HL-60/S4 treated with retinoic acid at 250 ng/mL for 4 days and 3 days (cell line): Measurements from ENCODE around the gene ABLIM2.

Source experiments
- in situ Hi-C: fragments of 300-500 bp; cut with MboI; formaldehyde crosslinking; loops from 2 replicates; pipeline ENCODE4 v1.7.0; 2022; ENCODE audit warnings: low sequenced_read_pairs

Gene ABLIM2

DNA sequence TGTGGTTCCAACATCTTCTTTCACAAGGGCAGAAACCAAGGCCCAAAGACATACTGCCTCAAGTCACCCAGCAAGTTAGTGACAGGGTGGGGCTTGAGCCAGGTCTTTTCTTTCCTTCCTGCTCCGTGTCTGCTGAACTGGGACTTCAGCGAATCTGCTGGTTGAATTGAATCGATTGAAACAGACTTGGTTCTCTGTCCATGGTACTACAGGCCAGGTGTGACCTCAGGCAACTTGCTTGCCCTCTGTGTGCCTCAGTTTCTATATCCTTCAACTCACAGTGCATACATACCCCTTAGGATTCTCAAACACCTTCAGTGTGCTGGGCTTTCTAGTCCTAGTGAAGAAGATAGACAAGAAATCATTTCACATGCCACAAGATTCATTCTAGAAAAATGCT, 2.0 kb upstream of the ABLIM2 start:
- in situ Hi-C loops = no loop called here

DNA sequence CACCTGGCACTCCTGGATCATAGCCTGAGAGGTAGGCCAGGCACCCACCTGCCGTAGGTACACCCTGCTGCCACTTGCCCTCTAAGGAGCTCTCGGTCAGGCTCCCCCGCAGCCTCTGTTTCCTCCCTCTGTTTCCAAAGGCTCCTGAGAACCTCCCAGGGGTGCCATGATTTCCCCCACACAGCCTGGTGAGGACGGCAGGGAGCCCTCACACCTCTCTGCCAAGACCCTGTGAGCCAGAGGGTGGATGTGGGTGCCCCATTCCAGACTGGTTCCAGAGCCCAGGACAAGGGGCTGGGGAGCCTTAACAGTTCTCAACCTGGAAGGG, 1.6 kb upstream of the ABLIM2 start:
- in situ Hi-C loops = no loop called here

DNA sequence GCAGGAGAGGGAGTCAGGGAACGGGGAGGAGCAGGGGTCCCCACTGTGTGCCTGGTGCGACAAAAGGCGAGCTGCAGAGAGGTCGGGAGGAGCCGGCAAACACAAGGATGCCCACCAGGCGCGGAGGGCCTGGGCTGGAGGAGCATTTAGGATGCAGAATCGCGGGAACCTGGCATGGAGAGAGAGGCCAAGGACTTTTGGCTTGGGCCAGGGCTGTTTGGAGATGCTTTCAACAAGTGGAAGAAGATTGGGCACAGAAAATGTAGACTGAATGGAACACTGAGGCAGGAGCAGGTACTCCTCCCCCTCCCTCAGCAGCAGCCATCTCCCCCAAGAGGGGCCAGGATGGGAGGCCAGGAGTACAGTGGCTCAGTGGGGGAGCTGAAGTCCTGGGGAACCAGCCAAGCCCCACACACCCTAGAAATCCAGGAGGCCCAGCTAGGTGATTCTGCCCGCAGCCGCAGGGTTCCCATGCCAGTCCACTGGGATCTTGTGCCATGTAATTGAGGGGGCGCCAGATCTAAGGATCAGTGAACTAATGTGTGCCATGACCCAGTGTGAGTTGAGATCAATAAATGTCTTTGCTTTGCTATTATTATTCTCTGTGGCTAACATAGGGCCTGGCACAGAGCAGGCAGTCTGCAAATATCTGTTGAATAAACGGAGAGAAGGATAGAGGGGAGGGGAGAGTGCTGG, 1.1 kb upstream of the ABLIM2 start:
- in situ Hi-C loops = no loop called here

DNA sequence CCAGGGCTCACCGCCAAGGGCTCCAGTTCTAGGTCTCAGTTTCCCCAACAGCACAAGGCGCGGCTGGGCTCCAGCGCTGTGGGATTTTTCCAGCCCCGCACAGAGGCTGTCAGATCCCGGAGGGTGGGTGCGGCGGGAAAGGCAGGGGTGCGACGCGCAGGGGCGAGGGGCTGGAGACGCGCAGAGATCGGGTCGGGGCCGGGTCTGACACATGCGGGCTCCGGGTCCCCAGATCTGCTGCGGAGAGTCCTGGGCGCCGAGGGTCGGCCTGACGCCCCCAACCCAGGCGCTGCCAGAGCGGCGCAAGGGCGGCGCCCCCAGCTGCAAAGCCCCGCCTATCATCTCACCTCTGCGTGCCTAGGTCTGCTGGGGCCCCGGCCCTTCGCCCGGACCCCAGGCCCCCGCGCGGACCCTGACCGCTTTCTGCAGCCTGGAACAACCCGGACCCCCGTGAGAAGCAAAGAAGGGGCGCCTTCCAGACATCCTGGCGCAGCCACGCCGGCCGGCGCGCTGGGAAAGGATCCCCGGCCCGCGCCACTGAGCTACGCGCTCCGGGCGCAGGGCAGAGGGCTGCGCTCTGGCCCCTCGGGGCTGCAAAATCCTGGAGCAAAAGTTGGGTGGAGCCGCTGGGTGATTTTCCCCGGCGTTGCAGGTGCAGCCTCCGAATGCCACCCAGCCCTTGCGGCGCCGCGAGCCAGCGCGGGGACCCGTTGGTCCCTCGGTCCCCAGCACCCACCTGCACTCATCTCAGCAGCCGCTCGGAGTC, 486 bp downstream of the ABLIM2 start:
- in situ Hi-C loops = no loop called here

DNA sequence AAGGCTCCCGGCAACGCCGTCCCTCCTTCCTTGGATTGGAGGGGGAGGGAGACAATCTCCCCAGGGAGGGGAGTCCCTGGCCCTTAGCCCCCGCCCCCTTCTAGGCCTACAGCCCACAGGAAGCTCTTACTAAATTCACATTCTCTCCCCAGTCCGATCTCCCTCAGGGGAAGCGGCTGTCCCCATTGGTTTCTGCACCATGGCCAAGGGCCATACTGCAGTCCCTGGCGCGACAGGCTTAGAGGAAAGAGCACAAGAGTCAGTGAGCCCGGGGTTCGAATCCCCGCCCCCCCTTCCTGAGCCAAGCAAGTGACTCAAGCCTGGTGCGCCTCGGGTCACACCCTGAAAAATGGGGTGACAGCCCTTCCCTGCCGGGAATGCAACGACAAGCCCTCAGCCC, 1.1 kb downstream of the ABLIM2 start:
- in situ Hi-C loops = no loop called here

DNA sequence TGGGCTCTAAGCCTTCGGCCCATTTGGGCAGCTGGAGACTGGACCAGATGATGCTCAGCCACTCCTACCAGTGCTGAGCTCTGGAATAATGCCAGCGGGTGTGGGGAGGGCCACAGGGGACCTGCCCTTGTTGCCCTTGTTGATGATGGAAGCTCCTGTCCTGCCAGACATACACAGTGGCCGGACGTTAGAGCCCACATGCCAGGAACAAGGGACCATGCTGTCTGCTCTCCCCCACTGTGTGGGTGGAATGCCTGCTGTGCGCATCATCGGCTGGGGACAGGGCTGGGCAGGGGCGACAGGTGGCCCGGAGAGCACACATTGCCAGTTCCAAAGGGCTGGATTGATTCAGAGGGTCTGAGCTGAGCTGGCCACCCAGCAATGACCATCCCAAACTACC, 2.0 kb downstream of the ABLIM2 start:
- in situ Hi-C loops = no loop called here

DNA sequence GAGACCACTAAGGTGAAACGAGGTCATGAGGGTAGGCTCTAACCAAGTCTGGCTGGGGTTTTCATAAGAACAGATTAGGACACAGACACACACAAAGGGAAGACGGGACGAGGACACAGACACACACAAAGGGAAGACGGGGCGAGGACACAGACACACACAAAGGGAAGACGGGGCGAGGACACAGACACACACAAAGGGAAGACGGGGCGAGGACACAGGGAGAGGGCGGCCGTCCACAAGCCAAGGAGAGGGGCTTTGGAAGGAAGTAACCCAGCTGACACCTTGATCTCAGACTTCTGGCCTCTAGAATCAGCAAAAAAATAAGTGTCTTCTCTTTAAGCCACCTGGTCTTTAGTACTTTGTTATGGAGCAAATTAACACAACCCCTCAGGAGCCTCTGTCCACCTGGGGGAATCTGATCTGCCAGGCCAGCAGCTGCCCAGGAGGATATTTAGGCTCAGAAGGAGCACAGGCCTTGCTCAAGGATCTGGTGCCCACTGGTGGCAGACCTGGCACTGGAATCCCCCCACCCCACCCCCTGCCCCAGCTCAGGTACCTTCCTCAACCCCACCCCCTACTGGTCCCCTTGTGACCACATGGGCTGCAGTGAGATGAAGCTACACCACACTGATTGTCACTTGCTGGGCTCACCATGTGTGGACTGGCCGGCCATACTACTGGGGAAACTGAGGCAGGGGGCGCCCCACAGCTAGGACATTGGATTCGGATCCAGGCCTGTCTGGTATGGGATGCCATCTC, 2.8 kb downstream of the ABLIM2 start:
- in situ Hi-C loops = no loop called here

DNA sequence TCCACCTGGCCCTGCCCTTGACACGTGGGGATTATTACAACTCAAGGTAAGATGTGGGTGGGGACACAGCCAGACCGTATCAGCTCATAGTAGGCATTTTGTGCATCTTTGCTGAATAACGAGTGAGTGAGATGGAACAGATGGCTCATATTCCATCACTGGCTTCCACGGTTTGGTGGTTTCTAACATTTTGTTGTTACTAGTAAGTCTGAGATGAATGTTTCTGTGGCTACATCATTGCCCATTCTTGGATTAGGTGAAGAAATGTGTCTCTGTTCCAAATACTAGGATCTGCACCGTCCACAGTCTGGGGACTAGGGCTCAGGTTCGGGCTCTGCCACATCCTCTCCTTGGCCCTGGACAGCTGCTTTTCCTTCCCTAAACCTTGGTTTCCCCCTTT, 3.6 kb downstream of the ABLIM2 start:
- in situ Hi-C loops = no loop called here

DNA sequence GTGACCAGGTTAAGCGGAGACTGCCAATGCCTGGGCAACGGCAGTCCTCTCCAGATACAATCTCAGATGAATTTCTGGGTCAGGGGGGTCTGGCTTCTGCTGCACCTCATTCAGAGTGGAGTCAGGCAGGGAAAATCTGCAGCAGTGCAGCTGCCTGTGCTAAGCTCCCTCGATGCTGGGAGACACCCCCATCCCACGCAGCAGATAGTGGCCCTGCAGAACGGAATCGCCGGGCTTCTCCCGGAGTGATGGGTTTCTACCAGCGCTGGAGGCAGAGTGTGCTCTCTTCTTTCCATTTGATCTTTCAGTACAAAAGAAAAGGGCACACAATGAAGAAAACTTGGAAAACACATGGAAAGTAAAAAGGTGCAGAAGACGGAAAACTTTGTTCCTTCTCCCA, 5.2 kb downstream of the ABLIM2 start:
- in situ Hi-C loops = no loop called here

DNA sequence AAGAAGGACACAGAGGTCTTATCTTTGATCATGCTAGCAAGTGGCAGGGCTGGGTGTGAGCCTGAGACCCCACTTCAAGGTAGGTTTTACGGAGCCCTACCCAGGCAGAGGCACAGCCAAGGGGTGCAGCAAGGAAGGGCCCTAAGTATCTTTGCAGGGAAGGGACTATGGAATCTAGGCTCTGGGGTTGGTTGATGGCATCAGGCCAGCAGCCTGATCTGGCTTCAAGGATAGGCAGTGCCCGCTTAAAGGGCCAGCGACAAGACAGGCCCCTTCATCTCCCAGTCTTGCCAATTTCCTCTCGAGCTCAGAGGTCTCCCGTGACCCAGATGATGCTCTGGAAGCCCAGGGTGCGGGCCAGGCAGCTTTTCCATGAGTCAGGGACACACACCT, 5.8 kb downstream of the ABLIM2 start:
- in situ Hi-C loops = no loop called here

DNA sequence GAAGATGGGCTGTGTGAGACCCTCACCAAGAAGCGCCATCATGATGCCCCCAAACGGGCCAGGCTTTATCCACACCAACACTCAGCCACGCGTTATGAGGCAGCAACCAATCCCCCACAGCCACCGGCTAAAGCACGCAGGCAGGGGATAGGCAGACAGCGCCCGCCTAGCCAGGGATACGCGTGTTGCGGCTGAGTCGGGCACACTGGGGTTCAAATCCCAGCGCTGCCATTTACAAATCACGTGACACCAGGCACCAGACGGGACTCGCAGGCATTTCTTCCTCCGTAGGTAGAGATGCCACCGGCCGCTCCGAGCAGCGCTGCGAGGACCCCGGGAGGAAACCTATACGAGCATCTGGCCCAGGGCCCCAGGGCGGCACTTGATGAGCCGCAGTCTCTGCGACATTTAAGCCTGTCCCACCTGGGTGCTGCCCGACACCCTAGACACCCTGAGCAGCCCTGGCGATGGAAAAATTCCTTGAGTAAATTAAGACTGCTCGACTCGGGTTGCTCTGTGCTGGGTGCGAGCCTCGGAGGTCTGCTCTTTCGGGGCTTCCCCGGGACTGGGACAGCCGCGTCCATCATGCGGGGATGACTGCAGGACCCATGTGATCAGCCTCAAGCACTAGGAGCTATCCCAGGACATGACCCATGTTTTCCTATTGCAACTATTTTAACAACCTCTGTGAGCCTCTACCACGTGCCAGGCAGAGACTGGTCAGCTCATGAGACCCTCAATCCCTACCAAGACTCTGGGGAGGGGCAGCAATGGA, 6.3 kb downstream of the ABLIM2 start:
- in situ Hi-C loops = no loop called here

DNA sequence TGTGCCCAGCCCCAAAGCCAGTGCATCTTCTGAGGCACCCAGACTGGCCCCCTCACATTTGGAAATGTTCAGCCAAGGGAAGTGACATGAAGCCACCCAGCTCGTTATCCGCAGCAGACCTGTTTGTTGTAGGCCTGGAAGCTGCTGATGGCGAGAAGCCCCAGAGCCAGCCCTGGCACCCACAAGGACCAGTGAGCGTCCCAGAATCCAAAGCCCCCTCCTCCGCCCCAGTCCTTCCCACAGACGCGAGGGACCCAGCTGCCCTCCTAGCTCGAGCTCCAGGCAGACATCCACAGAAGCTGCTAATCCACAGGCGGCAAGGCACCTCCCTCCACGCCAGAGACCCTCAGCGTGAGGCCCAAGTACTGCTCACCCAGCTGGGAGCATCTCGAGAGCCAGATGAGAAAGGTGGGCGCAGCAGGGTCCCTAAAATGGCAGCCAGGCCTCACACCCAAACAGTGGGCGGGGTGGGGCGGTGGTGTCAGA, 7.4 kb downstream of the ABLIM2 start:
- in situ Hi-C loops = no loop called here

DNA sequence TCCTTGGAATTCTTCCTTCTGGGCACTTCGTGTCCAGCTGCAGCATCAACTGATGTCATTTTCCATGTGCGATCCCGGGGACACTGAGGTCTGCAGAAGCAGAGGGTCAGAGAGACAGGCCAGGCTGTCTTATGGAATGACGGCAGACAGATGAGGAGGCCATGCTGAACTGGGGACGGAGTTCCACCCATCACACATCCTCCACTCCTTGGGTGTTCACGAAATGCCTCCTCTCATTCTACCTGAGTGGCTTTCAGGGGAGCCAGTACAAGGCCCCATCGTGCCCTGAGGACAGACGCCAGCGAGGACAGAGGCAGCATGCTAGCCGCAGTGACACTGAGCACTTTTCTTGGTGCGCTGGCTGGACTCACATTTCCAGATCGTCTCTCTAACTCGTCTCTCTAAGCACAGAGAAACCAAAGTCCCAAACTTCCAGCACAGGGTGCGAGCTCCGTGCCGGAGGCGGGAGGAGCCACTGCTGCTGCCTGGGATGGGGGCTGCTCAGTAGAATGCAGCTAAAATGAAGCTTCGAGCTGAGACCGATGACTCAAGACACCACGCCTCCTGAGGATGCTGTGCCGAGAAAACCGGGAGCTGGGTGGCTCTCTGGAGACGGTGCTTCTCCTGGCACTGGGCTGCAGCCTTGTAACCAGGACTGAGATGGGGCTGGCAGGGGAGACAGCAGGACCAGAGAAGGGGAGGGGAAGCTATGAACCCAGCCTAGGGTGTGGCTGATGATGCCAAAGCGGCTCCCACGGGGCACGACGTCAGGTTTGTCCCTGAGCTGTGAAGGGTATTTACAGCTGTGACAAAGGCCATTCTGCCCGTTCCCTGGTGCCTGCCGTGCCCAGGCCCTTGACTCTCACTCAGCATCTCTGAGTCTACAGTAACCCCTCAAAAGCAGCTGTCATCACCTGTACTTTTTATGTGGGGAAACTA, 8.2 kb downstream of the ABLIM2 start:
- in situ Hi-C loops = no loop called here

DNA sequence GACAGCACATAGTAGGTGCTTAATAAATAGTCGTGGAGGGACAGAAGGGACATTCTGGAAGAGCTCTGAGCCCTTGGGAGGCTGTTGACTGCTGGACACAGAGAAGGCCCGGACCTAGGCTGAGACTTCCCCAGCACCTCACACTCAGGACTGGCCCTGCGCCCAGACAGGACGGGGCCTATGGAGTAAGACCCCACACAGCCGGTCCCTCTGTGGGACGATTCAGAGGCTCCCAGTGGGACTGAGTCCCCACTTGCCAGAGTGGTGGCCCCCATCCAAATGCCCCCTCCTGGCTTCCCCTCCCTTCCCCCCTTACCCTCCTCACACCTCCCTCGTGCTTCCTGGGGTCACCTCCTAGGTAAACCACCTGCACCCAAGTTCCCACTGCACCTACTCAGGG, 8.9 kb downstream of the ABLIM2 start:
- in situ Hi-C loops = no loop called here

DNA sequence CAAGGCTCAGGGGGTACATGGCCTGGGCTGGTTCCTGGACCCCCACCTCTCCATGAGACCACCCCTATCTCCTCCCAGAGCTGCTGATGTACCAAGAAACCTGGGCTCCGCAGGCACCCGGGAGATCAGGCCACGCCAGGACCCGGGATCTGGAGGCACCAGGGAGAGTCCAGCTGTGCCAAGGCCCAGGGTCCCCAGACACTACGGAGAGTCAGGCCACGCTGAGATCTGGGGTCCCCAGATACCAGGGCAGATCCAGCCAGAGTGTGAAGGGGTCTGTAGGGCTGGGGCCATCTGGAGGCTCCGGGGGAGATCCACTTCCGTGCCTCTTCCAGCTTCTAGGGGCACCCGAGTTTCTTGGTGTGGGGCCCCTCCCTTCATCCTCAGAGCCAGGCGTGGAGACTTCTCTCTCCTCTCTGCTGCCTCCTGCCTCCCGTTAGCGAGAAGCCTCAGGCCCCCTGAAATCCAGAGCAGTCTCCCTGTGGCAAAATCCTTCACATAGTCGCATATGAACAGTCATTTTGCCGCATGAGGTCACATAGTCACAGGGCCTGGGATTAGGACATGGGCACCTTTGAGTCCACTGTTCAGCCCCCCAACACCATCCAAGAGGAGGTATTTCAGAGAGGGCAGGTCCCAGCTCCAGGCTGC, 9.7 kb downstream of the ABLIM2 start:
- in situ Hi-C loops = no loop called here

DNA sequence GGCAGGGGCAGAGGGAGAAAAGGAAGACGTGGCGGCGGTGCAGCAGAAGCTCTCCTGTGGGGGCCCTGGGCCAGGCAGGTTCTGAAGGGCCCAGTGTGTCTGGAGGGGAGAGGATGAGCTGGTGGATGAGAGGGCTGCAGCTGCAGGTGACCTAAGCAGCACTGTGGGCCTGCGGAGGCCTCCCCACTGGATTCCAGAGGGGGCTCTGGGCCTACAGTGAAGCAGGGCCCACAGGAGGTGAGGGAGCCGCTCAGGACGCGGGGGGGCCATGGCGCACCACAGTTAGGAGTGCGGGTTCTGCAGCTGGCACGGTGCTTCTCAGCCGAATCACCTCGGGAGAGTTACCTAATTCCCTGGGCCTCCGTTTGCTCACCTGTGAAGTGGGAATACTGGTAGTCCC, 10.5 kb downstream of the ABLIM2 start:
- in situ Hi-C loops = no loop called here

DNA sequence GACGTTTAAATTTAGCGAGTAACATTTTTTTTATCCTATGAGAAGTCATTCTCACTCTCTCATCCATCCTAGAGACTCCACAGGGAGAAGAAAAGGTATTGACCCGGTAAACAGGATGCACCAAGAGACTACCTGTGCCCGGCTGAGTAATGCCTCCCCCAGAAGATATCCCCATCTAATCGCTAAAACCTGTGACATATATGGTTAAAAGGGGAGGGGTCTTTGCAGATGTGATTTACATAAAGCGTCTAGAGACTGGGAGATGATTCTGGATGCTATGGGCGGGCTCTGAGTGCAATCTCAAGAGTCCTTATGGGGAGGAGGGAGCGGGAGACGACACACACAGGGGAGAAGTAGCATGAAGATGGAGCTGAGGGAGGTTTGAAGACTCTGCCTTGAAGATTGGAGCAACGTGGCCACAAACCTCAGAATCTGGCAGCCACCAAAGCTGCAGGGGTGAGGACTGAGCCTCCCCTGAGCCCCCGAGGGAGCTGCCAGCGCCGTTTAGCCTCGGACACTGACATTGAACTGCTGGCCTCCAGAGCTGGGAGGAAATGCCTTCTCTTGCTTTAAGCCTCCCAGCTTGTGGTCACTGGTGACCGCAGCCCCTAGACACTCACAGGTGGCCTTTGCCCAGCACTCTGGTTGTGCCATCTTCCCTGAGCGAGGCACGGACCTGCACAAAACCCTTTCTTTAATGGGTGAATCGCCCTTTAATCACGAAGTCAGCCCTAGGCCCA, 11.2 kb downstream of the ABLIM2 start:
- in situ Hi-C loops = no loop called here

DNA sequence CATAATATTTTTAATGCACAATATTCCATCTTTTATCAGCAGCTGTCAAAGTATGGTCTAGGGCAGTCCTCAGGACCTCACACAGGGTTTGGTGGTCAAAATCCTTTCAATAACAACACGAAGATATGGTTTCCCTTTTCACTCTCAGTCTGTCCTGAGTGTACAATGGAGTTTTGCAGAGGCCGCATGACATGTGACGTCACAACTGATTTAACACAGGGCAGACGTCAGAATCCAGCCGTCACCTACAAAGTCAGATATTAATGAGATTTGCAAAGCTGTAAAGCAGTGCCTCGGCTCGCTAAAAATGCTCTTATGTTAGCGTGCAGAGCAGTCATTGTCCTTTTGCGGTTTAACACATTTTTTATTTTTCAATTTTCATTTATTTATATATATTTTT, 12.5 kb downstream of the ABLIM2 start:
- in situ Hi-C loops = no loop called here

DNA sequence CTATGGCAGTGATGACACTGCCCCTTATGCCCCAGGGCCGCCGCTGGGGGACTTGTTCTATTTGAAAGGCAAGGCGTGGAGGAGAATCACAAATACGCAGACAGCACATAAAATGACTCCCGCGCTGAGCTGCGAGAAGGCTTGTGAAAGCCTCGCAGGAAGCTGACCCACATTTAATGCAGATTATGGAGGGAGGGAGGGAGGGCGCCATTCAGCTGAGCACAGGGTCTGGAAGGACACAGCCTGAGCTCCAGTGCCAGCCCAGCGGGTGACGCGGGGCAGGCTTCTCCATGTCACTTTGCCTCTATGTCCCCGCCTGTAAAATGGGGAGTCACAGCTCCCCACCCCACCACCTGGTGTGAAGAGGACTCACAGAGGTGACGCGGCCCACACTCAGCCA, 14.3 kb downstream of the ABLIM2 start:
- in situ Hi-C loops = no loop called here
